CD4-positive, alpha-beta T cell treated with Interleukin-4 for 1 hour (primary cell): ENCODE results near the gene FGF2.
"Not testable (repeated sequence)": the region's sequence is repeated elsewhere in the genome, so short reads cannot be mapped to it uniquely, and the experiment has no call there.

Source experiments
- DNase-seq, 2 donors: peaks; one replicate each; pipeline ENCODE4 v3.0.0-alpha.2; 2020 to 2022

The FGF2 gene

GRCh38 chr4:122814426-122814825, 12.2 kb upstream of the FGF2 start:
- no peak for DNase-seq

GRCh38 chr4:122815248-122815647, 11.4 kb upstream of the FGF2 start:
- DNase-seq, result no peak

GRCh38 chr4:122816476-122816875, 10.2 kb upstream of the FGF2 start:
- DNase-seq, result no peak

DNA sequence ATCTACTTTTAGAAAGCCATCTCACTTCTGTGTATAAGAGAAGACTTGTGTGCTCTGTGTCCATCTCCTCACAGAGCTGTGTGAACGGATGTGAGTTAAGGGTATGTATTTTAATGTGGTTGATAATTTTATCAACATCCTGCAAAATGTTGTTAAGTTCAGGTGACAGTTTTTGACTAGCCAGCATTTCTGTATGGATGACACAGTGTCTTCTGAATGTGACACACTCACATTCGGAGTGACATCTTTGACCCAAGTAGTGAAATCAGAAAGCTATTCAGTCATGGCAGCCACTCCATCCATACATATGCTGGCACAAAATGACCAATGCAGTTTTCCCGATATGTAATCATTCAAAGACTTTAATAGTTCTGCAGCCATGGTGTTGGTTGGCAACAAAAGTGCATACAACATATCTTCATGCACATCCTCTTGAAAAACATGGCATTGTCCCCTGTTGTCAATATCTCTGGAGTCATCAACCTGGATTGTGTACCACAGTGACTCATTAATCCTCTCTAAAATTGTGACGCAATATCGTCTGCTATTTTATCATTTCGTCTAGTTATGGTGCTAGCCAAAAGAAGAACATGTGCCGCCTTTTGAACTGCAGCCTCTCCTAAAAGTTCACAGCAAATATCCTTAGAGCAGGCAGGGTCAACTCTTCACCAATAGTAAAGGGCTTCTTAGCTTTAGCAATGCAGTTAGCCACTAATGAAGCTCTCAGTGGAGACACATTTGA, 6.8 kb upstream of the FGF2 start:
- no peak for DNase-seq

GRCh38 chr4:122821092-122821491, 5.5 kb upstream of the FGF2 start:
- DNase-seq, result no peak

GRCh38 chr4:122822466-122822865, 4.2 kb upstream of the FGF2 start:
- no peak for DNase-seq

DNA sequence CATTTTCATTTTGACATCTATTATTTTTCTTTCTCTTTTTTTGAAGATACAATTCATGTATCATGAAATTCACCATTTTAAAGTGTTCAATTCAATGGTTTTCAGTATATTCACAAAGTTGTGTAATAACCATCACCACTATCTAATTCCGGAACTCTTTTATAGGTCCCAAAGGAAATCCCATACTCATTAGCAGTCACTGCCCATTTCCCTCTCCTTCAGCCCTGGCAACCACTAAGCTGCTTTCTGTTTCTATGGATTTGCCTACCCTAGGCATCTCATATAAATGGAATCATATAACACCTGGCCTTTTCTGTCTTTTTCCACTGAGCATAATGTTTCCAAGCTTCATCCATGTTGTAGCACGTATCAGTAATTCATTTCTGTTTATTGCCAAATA, 3.2 kb upstream of the FGF2 start:
- DNase-seq, result no peak

GRCh38 chr4:122824616-122825015, 2.0 kb upstream of the FGF2 start:
- no peak for DNase-seq

DNA sequence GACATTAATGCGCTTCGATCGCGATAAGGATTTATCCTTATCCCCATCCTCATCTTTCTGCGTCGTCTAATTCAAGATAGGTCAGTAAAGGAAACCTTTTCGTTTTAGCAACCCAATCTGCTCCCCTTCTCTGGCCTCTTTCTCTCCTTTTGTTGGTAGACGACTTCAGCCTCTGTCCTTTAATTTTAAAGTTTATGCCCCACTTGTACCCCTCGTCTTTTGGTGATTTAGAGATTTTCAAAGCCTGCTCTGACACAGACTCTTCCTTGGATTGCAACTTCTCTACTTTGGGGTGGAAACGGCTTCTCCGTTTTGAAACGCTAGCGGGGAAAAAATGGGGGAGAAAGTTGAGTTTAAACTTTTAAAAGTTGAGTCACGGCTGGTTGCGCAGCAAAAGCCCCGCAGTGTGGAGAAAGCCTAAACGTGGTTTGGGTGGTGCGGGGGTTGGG, 528 bp upstream of the FGF2 start:
- no peak for DNase-seq

DNA sequence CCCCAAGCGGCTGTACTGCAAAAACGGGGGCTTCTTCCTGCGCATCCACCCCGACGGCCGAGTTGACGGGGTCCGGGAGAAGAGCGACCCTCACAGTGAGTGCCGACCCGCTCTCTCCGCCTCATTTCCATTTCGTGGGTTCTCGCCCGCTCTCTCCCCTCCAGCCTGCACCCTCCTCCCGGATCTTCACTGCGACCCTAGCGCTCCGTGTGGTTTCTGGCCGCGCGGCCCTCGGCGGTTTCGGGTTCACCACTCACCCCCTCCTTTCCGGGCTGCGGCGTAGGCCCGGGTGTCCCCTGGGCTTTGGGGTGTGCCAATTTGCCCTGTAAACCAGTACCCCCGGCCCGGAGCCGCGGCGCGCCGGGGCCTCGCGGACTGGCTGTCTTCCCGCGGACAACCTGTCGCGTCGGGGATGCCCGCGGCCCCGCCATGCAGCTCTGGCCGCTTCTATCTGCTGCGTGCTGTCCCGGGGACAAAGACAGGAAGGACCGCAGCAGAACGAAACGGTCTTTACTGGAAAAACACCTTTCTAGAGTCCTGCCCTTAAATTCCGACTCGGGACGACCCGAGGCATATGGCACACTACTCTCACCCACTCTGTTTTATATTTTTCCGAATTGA, 737 bp downstream of the FGF2 start:
- peak; percentile 12 to 18 for DNase-seq

- peak; percentile 15 to 38 for DNase-seq
Measured at GRCh38 chr4:122827879-122828601, 1.4 kb downstream of the FGF2 start.

DNA sequence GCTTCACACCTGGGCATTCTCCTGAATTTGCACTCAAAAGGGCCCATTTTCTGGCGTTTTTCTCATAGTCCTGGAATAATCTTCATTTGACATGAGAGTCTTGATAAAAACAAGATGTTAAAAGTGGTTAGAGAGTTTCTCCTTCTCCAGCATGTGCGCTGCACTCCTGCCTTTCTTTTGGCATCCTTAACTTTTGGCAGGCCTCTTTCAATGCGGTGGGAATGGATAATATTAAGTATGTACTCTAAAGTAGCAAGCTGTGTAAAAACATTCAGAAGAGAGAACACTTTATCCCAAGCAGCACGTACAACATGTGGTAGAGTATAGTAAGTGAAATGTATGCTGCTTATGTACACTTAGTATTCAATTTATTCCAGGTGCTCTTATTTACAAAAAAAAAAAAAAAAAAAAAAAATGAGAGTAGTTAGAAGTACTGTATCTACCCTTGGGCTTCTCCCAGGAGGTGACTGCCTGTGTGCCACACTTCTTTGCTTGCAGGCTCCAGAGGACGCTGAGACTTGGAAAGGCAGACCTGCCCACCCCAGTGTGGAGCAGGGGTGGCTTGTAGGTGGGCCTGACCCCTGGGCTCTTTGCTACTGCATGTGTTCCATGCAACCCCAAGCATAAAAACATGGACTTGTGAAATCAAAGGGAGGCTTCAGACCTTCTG, 3.9 kb downstream of the FGF2 start:
- DNase-seq, result no peak

DNA sequence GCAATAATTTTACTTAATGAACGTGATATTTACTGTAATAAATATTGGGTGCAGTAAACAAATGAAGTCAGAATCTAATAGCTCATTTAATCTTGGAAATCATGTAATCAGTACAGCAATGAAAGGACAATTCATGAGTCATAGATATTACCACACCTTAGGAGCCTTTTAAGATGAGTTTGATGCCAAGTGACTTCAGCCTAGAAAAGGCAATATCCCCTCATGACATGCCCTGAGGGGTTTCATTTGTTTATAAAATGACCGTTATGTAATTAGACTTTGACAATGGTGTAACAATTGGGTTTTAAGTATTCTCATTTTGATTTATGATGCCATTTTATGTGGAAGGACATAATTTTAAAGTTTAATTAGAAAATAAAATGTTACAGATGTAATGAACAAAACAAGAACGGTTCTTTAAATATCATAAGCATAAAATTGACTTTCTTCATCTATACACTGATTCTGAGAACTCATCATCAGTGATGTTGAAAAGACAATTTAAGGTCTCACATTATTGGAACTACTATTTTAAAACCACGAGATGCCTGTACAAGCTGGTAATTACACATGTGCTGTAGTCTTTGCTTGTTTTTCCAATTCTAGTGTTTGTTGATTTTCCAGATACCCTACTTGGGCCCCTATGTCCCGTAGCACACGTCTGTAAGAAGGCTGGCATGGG, 5.0 kb downstream of the FGF2 start:
- DNase-seq, result no peak

- no peak for DNase-seq
Measured at GRCh38 chr4:122832732-122833131, 6.1 kb downstream of the FGF2 start.

GRCh38 chr4:122833999-122834398, 7.4 kb downstream of the FGF2 start:
- DNase-seq, result no peak

DNA sequence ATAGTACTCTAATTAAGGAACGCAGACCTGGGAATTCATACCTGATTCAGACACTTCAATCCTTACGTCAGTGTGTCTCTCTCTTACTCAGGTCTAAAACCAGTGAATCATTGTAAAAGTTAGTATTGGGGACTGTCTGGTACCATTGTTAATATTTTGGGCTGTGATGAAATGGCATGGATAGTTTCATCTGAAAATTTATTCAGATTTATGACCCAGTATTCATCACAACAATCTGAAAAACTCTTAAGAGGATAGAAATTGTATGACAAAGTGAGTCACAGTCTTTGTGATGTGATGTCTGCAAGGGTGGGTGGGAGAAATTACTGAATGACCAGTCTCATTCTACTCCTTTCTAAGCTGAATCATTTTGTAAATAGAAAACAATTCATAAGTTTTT, 10.3 kb downstream of the FGF2 start:
- DNase-seq, result no peak

DNA sequence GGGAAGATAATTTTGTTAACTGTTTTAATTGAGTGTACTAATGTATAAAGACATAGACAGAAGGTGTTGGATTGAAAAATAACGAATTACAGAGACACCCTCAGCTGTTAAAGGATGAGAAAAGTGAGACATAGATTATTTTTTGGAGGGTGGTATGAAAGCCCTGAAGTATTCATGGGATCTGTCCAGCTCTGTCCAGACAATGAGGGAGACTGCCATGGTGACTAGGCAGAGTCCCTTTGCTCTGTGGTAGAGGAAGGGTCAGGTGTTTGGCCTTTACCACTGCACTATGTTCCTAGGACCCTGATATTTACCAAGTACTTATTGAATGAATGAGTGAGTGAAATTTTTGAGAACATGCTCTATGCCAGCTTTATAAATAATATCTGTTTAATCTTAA, 11.4 kb downstream of the FGF2 start:
- DNase-seq, result no peak

DNA sequence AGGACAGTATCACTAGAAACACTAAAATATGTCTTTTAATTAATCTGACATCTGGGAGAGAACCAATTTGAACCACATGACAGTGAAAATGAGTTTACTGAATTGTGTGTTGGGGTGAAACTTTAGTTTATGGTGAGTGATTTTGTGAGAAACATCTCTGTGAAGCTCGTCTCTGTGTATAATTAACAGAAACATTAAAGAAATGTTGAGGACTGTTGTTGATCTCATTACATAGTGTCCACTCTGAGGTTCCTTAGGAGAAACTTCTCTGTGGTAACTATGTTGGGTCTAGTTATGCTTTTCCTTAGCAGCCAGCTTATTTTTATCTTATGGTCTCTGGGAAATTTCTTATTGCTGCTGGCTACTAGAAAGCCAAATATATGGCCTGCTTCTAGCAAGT, 15.8 kb downstream of the FGF2 start:
- DNase-seq, result no peak

DNA sequence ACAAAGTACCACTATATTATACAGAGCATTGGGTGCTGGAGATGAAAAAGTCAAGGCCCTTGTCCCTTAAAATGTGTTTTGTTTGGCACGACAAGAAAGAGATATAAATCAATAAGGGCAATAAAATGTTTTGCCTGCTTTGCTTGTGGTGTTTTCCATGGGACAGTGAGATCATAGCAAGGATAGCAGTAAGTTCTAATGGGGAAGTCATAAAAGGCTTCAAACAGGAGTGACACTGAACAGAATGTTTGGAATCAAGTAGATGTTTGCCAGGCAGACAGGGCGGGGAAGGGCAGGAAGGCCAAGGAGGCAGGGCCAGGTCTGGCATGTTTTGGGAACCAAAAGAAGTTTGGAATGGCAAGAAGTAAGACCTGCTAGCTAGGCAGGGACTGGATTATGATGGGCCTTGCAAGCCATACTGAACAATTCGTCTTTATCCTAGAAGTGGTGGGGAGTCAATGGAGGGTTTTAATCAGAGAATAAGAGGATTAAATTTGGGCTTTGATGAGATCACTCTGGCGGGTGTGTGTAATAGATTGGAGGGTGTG, 16.4 kb downstream of the FGF2 start:
- no peak for DNase-seq

DNA sequence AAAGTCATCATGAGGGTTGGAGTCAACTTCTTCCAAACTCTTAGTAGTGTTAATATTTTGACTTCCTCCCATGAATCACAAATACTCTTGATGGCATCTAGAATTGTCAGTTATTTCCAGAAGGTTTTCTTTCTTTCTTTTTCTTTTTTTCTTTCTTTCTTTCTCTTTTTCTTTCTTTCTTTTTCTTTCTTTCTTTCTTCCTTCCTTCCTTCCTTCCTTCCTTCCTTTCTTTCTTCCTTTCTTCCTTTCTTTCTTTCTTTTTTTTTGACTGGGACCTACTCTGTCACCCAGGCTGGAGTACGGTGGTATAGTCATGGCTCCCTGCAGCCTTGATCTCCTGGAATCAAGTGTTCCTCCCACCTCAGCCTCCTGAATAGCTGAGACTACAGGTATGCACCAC, 17.8 kb downstream of the FGF2 start:
- not testable (repeated sequence) for DNase-seq

- DNase-seq, result no peak
Measured at GRCh38 chr4:122845066-122845465, 18.4 kb downstream of the FGF2 start.

DNA sequence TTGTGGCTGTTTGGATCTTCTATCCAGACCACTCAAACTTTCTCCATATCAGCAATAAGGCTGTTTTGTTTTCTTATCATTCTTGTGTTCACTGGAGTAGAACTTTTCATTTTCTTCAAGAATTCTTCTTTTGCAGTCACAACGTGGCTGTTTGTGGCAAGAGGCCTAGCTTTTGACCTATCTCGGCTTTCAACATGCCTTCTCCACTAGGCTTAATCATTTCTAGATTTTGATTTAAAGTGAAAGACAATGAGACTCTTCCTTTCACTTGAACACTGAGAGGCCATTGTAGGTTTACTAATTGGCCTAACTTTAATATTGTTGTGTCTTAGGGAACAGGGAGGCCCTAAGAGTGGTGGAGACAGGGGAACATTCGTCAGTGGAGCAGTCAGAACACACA, 19.1 kb downstream of the FGF2 start:
- DNase-seq, result no peak

DNA sequence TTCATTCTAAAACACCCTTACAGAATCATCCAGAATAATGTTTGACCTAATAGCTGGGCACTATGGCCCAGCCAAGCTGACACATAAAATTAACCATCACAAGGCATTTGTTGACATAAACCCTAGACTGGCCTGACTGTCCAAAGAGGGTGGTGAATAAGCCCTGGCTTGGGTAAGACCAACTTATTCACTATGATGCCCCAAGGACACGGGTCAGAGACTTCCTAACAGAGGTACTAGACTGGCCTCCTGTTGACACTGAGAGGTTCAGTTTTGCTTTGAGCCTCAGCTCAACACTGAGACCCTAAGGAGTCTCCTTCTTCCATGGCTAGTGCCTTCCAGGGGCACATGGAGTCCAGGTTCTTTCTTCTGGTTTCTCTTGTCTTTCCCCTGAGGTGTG, 21.3 kb downstream of the FGF2 start:
- DNase-seq, result no peak
